SH-SY5Y (cell line): ENCODE data around the gene SH3GL3.

Experiments
- GATA2 ChIP-seq: IDR thresholded peaks from 2 replicates; pipeline ENCODE4 v1.6.1; 2011; ENCODE audit warnings: mild to moderate bottlenecking, low read depth, low read length
- GATA3 ChIP-seq: IDR thresholded peaks from 2 replicates; pipeline ENCODE4 v1.6.1; 2011; ENCODE audit warnings: low read depth, mild to moderate bottlenecking, low read length, moderate library complexity

GRCh38 chr15:83585601-83586335, 138.6 kb downstream of the SH3GL3 start:
- no peak for TF ChIP-seq GATA2
- no peak for TF ChIP-seq GATA3
